DND-41 (cell line): Measurements from ENCODE around the gene UROC1.

Experiments
- ATAC-seq: fragments of 200-7000 bp; cut with Tn5 transposase; 3 replicates; pipeline ENCODE4 v1.9.1; 2021; ENCODE audit warnings: low read depth; ENCODE audit not compliant: insufficient read depth
- DNase-seq: peaks from one replicate; pipeline ENCODE4 v3.0.0-alpha.2; 2020
- H2AFZ ChIP-seq: 2 replicates; pipeline ENCODE4 v1.6.0; 2012; ENCODE audit warnings: low read depth, low read length
- H3K27ac ChIP-seq: 2 replicates; pipeline ENCODE4 v1.5.1; 2012; ENCODE audit warnings: low read length, inconsistent platforms
- H3K27me3 ChIP-seq: fragments of 200-600 bp; sonication (generic); 2 replicates; pipeline ENCODE4 v1.6.0; 2012; ENCODE audit warnings: low read length, mild to moderate bottlenecking, inconsistent platforms; ENCODE audit not compliant: insufficient read depth, poor library complexity
- H3K36me3 ChIP-seq: 2 replicates; pipeline ENCODE4 v1.5.1; 2012; ENCODE audit warnings: low read length, inconsistent platforms; ENCODE audit not compliant: insufficient read depth
- H3K4me1 ChIP-seq: 2 replicates; pipeline ENCODE4 v1.5.1; 2012; ENCODE audit warnings: mild to moderate bottlenecking, low read length; ENCODE audit not compliant: insufficient read depth
- H3K4me2 ChIP-seq: 2 replicates; pipeline ENCODE4 v1.6.0; 2012; ENCODE audit warnings: mild to moderate bottlenecking, moderate library complexity, low read length, inconsistent platforms; ENCODE audit not compliant: insufficient read depth
- H3K4me3 ChIP-seq, 2 experiments: fragments of 200-600 bp in 1 of 2; shearing (Covaris generic) in 1 of 2; 2 replicates each; pipeline ENCODE4 v1.5.1; 2012 to 2016; ENCODE audit warnings: inconsistent platforms in 2 of 2, low read length in 2 of 2, mild to moderate bottlenecking in 2 of 2, low read depth in 1 of 2, moderate library complexity in 1 of 2
- H3K79me2 ChIP-seq: 2 replicates; pipeline ENCODE4 v1.6.0; 2012; ENCODE audit warnings: low read length, inconsistent platforms; ENCODE audit not compliant: insufficient read depth
- H3K9ac ChIP-seq: 2 replicates; pipeline ENCODE4 v1.6.0; 2012; ENCODE audit warnings: low read depth, mild to moderate bottlenecking, inconsistent platforms, low read length, moderate library complexity
- H3K9me3 ChIP-seq: 2 replicates; pipeline ENCODE4 v1.5.1; 2012; ENCODE audit warnings: low read length, moderate library complexity, mild to moderate bottlenecking, inconsistent platforms; ENCODE audit not compliant: insufficient read depth, severe bottlenecking
- H4K20me1 ChIP-seq: 2 replicates; pipeline ENCODE4 v1.6.0; 2012; ENCODE audit warnings: low read length; ENCODE audit not compliant: insufficient read depth
- CTCF ChIP-seq: IDR thresholded peaks from 2 replicates; pipeline ENCODE4 v1.5.1; 2012; ENCODE audit warnings: borderline replicate concordance, low read length, moderate library complexity, mild to moderate bottlenecking; ENCODE audit not compliant: poor library complexity, severe bottlenecking; ENCODE audit errors: extremely low read depth
- EZH2 ChIP-seq: IDR thresholded peaks from 3 replicates; pipeline ENCODE4 v1.6.1; 2012; ENCODE audit warnings: borderline replicate concordance, low read depth, mild to moderate bottlenecking, moderate library complexity, low read length, inconsistent platforms; ENCODE audit not compliant: severe bottlenecking

Gene UROC1

GRCh38 chr3:126514161-126514560 is 3.4 kb downstream of the UROC1 start:
- no peak for ATAC-seq
- no peaks in the 10 kb centered on the region for H4K20me1 ChIP-seq

GRCh38 chr3:126512916-126513650 is 4.5 kb downstream of the UROC1 start:
- Histone ChIP-seq H3K4me3 (no peak overlapping the region), H3K79me2 (no peaks in the 10 kb centered on the region), H4K20me1 (no peaks in the 10 kb centered on the region), H3K4me1 (no peaks in the 10 kb centered on the region), H3K36me3 (no peaks in the 10 kb centered on the region), H3K4me2 (no peak overlapping the region), H3K27ac (no peak overlapping the region), H2AFZ (no peak overlapping the region), H3K9me3 (no peaks in the 10 kb centered on the region), H3K9ac (no peak overlapping the region), H3K27me3 (no peaks in the 10 kb centered on the region)
- ATAC-seq (no peak), DNase-seq (no peak)
- TF ChIP-seq CTCF (no peak), EZH2 (no peak)

More at GRCh38 chr3:126514161-126514560, 3.4 kb downstream of the UROC1 start:
- TF ChIP-seq CTCF (no peak), EZH2 (no peak)
- Histone ChIP-seq H3K27me3 (no peaks in the 10 kb centered on the region), H3K36me3 (no peaks in the 10 kb centered on the region), H3K9me3 (no peaks in the 10 kb centered on the region), H2AFZ (no peak overlapping the region), H3K9ac (no peak overlapping the region), H3K79me2 (no peaks in the 10 kb centered on the region), H3K27ac (no peak overlapping the region), H3K4me2 (no peak overlapping the region), H3K4me3 (no peak overlapping the region), H3K4me1 (no peaks in the 10 kb centered on the region)
- no peak for DNase-seq

DNA sequence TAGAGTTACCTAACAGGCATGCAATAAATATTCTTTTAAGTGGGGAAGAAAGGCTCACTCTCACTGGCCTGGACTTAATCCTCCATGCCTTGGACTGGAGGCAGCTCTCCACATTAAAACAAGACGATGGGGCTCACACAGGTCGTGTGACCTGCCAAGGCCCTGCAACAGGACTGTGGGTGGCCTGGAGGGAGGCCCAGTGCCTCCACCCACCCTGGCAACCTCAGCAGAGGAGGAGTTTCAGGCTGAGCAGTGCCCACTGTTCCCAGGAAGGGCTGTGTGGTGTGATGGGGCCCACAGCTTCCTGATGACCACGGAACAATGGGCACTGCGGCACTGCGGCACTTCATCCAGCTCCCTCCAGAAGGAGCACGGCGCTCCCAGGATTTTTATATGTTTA is 5.5 kb downstream of the UROC1 start:
- Histone ChIP-seq H3K4me1 (no peaks in the 10 kb centered on the region), H3K4me2 (no peak overlapping the region), H3K4me3 (no peak overlapping the region), H3K36me3 (no peaks in the 10 kb centered on the region), H3K27ac (no peak overlapping the region), H3K79me2 (no peaks in the 10 kb centered on the region), H3K27me3 (no peaks in the 10 kb centered on the region), H4K20me1 (no peaks in the 10 kb centered on the region), H3K9me3 (no peaks in the 10 kb centered on the region), H3K9ac (no peak overlapping the region), H2AFZ (no peak overlapping the region)
- ATAC-seq, result no peak
- TF ChIP-seq EZH2 (no peak), CTCF (no peak)
- DNase-seq, result no peak
